ENCODE results near the gene CTBP2.

The CTBP2 gene

GRCh38 chr10:124977161-124977560 is 183.2 kb downstream of the CTBP2 start:
- DNase-seq (ENCODE audit: low read depth in 3 of 3) = no peak

- no peak for DNase-seq (ENCODE audit: low read depth in 3 of 3)
Measured at GRCh38 chr10:124975977-124976514, 184.3 kb downstream of the CTBP2 start.

GRCh38 chr10:124974131-124974530 is 186.2 kb downstream of the CTBP2 start:
- no peak for DNase-seq (ENCODE audit: low read depth in 3 of 3)

DNA sequence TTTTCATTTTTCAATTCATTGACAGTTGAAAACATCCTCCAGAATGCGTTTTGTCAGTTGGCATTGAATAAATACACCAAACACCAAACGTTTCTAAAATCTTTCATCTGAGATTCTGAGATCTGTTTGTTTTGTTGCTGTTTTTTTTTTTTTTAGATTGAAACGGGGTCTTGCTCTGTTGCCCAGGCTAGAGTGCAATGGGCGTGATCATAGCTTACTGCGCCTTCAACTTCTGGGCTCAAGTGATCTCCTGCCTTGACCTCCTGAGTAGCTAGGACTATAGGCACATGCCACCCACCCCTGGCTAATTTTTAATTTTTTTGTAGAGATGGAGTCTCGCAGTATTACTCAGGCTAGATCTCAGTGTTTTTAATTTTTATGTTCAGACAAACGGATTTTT is 187.7 kb downstream of the CTBP2 start:
- no peak for DNase-seq (ENCODE audit: low read depth in 3 of 3)

GRCh38 chr10:124971276-124971675 is 189.1 kb downstream of the CTBP2 start:
- DNase-seq (ENCODE audit: low read depth in 3 of 3) = no peak

DNA sequence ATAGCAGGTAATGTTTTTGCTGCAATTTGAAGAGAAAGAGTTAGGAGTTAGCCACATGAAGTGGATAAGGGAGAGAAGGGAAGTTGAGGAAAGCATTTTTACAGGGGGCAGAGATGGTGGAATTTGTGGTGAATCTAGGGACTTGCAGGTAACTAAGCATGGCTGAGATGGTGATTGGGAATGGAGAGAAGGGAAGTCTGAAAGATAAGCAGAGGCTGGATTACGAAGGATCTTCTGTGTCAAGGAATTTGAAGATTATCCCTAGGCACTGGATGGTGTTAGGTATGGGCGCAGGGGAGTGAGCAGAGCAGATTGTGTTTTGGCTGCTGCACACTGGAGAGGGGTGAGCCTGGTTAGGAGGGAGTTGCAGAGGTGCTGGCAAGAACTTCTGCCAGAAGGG is 193.1 kb downstream of the CTBP2 start:
- DNase-seq (ENCODE audit: low read depth in 3 of 3) = no peak

DNA sequence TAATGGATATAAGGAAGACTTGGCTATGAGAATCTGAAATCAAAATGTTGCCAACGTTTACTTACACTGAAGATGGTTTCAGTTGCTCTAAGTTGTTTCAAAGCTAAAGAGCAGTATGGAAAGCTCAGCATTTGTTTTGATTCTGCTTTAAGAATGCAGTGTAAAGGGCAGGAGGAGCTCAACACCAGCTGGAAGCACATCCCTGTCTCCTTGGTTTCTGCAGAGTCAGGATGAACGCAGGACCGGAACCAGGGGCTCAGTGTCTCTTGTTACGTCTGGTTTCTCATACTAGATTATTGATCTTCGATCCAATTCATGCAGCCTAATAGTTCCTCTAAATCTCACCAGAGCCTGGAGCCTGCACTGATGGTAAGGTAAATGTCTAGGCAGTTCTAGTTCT is 194.4 kb downstream of the CTBP2 start:
- no peak for DNase-seq (ENCODE audit: low read depth in 3 of 3)

DNA sequence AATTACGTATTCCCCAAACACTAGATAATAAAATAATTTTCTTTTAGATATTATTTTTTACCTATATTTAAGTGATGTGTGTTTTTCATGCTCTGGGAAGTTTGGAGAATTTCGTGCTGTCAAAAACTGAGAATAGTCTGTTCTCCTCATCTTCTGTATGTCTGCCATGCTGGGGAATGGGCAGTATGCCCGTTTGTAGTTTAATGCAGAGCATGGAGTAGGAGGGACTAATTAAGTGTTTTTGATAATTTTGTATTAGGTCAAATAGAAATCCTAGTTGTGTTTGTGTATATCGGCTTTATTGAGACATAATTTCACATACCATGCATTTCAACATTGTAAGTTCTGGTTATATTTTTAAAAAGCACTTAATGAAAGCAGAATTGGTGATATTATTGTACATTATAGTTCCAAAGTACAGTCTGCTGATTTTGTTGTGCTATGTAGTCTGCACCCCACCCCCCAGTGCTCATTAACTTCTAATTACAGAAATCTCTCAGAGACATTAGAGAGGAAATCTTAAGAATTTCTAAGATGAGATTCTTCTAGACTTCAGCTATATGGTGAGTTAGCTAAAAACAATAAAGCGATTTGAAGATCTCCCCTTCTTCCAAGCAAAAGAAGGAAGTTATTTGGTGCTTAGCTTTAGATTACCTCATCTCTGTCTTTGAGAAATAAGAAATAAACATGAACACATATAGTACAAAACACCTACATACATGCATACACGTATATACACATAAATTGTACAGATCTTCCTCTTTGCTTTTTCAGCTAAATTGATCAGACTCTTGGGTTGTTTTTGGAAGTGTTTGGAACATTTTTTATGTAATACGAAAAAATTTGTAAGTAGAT is 196.3 kb downstream of the CTBP2 start:
- DNase-seq (ENCODE audit: low read depth in 3 of 3) = no peak

DNA sequence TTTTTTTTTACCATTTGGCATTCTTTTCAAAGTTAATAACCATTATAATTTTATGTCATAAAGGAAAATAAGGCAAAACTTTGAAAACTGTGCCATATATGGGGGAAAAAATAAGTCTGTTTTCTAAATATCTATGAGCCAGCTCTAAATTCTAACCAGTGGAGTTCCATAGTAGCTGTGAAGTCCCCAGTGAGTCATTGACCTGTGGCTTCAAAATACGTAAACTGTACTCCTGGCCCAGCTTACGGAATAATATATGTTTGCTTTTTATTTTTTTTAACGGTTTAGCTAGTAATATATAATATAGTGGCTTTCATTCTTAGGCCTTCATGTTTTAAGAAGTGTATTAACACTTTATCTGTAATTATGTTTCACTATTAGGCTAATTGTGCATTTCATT is 197.9 kb downstream of the CTBP2 start:
- DNase-seq (ENCODE audit: low read depth in 3 of 3) = no peak

DNA sequence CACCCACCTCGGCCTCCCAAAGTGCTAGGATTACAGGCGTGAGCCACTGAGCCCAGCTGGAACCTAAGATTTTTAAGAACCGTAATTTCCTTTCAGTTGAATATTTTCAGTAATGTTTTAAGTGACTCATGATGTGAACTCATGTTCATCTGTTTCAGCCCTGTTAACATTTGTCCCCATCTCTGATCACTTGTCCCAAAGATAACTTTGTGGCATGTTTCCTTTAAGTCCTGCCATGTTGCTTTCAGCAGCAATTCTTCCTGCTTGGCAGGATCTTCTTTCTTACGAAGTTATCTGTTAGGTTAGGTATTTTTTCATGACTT is 199.2 kb downstream of the CTBP2 start:
- no peak for DNase-seq (ENCODE audit: low read depth in 3 of 3)

DNA sequence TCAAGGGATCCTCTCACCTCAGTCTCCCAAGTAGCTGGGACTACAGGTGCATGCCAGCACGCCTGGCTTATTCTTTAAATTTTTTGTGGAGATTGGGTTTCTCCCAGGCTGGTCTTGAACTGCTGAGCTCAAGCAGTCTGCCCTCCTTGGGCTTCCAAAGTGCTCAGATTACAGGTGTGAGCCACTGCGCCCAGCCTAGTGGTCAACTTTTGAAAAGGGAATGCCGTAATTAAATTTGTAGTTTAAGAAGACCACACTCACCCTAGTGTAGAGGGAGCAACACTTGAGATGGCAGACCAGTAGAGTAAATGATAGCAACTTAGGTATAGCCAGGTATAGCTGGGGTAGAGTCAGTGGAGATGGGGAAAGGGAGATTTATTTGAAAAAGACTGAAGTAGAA is 200.8 kb downstream of the CTBP2 start:
- no peak for DNase-seq (ENCODE audit: low read depth in 3 of 3)

- no peak for DNase-seq (ENCODE audit: low read depth in 3 of 3)
Measured at GRCh38 chr10:124957404-124957947, 202.9 kb downstream of the CTBP2 start.

DNA sequence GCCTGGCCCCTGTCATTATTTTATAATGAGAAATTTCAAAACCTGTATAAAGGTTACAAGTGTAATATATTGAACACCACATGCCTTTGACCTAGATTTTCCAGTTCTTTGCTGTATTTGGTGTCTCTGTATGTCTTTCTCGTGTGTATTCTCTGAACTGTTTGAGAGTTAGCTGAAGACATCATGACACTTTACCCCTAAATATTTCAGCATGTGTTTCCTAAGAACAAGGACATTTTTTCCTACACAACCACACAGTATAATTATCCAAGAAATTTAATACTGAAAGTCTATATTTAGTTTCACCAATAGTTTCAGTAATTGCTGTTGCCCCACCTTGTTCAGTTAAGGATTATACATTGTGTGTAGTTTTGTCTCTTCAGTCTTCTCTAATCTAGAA is 203.6 kb downstream of the CTBP2 start:
- no peak for DNase-seq (ENCODE audit: low read depth in 3 of 3)

- DNase-seq (ENCODE audit: low read depth in 3 of 3) = no peak
Measured at GRCh38 chr10:124955868-124956267, 204.5 kb downstream of the CTBP2 start.

- DNase-seq (ENCODE audit: low read depth in 3 of 3) = no peak
Measured at GRCh38 chr10:124955243-124955642, 205.1 kb downstream of the CTBP2 start.

DNA sequence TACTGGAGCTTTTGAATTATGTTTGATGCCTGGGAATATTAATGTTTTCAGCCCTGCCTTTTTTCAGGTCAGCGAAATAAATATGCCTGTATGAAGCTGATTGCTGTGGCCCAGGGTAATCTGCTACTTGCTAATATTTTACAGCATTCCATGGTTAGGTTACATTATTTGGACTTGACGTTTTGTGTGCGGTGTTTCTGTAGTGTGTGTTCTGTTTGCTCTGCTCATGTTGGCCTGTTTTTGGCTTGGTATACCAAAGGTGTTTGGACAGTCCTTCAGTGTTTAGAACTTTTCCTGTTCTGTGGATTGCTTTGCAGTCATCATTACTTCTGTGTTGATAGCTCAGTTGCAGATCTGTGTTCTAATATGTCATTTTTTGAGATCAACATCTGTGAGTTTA is 206.9 kb downstream of the CTBP2 start:
- no peak for DNase-seq (ENCODE audit: low read depth in 3 of 3)

GRCh38 chr10:124952123-124952522 is 208.2 kb downstream of the CTBP2 start:
- no peak for DNase-seq (ENCODE audit: low read depth in 3 of 3)

DNA sequence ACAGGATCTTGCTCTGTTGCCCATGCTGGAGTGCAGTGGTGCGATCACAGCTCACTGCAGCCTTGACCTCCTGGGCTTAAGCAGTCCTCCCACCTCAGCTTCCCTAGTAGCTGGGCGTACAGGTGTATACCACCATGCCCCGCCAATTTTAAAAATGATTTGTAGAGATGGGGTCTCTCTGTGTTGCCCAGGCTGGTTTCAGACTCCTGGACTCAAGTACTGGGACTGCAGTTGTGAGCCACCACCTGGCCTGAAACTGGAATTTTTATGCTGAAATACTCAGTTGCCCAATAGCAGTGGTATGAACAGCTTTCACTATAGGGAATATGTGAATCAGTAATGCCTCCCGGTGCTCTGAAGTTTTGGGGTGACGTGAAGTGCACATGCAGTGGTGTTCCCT is 210.8 kb downstream of the CTBP2 start:
- no peak for DNase-seq (ENCODE audit: low read depth in 3 of 3)

GRCh38 chr10:124946945-124947344 is 213.4 kb downstream of the CTBP2 start:
- no peak for DNase-seq (ENCODE audit: low read depth in 3 of 3)

DNA sequence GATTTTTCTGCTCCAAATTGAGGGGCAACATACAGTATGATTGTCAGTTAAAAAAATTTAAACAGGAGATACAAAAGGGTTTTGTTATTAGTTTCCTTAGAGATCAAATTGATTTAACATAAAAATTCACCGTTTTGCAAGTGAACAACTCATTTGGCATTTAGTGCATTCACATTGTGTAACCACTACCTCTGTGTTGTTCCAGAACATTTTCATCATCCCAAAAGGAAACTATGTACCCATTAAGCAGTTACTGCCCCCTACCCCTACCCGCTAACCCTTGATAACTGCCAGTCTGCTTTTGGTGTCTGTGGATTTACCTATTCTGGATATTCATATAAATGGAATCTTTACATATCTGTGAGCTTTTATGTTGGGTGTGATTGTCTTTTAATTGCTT is 215.4 kb downstream of the CTBP2 start:
- no peak for DNase-seq (ENCODE audit: low read depth in 3 of 3)

DNA sequence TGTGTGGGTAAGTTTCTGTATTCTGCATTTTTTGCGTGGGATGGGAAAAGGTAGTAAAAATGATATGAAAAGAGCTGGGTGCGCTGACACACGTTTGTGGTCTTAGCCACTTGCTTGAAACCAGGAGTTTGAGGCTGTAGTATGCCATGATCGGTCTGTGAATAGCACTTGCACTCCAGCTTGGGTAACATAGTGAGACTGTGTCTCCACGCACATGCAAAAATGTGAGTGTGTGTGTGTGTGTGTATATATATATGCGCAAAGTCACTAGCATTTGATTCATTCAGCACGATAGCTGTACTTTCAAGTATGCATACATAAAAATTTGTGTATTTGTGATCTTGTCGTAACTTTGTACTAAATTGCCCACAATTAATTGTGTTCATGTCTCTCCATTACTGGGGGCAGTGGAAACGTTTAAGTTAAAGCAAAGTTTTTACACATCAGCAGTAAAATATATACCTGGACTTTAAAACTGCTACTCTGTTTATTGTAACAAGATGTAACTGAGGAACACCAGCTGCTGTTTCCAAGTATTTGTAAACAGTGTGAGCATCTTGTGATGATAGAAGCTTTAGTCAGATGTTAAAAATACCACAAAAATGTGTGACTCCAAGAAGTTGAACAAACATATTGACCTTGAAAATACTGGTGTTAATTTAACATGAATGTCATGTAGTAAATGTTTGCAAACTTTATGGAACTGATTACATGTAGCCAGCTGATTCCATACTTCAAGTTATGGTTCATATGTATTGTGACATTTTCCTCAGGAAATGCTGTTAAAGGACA is 216.9 kb downstream of the CTBP2 start:
- DNase-seq (ENCODE audit: low read depth in 3 of 3) = no peak

GRCh38 chr10:124942317-124943169 is 217.8 kb downstream of the CTBP2 start:
- DNase-seq (ENCODE audit: low read depth in 3 of 3) = no peak
